HEK293 (cell line): ENCODE data around the gene WNT8B.

ENCODE experiments used
- OSR2 ChIP-seq: fragments of 450-650 bp; formaldehyde crosslinking; IDR thresholded peaks from 2 replicates; pipeline ENCODE4 v1.5.1; 2016; ENCODE audit warnings: missing biosample characterization, missing genetic modification characterization
- REPIN1 ChIP-seq: fragments of 450-650 bp; formaldehyde crosslinking; IDR thresholded peaks from 2 replicates; pipeline ENCODE4 v1.5.1; 2017; ENCODE audit warnings: missing biosample characterization, missing genetic modification characterization, low read depth
- ZBTB11 ChIP-seq: fragments of 450-650 bp; formaldehyde crosslinking; conservative IDR thresholded peaks from 2 replicates; pipeline ENCODE4 v1.5.1; 2016; ENCODE audit warnings: low read depth, missing biosample characterization, missing genetic modification characterization
- ZBTB44 ChIP-seq: fragments of 450-650 bp; IDR thresholded peaks from 2 replicates; pipeline ENCODE4 v1.5.1; 2018; ENCODE audit warnings: missing biosample characterization, mild to moderate bottlenecking, missing genetic modification characterization
- ZBTB6 ChIP-seq: fragments of 450-650 bp; formaldehyde crosslinking; IDR thresholded peaks from 2 replicates; pipeline ENCODE4 v1.5.1; 2017; ENCODE audit warnings: missing biosample characterization, missing genetic modification characterization
- ZNF146 ChIP-seq: fragments of 450-650 bp; formaldehyde crosslinking; IDR thresholded peaks from 2 replicates; pipeline ENCODE4 v1.5.1; 2016; ENCODE audit warnings: missing biosample characterization, missing genetic modification characterization
- ZNF18 ChIP-seq: fragments of 450-650 bp; formaldehyde crosslinking; IDR thresholded peaks from 2 replicates; pipeline ENCODE4 v1.5.1; 2016; ENCODE audit warnings: missing biosample characterization, missing genetic modification characterization
- ZNF23 ChIP-seq: fragments of 450-650 bp; formaldehyde crosslinking; IDR thresholded peaks from 2 replicates; pipeline ENCODE4 v1.5.1; 2016; ENCODE audit warnings: missing biosample characterization, missing genetic modification characterization, borderline replicate concordance
- ZNF239 ChIP-seq: fragments of 450-650 bp; formaldehyde crosslinking; IDR thresholded peaks from 2 replicates; pipeline ENCODE4 v1.5.1; 2016; ENCODE audit warnings: missing biosample characterization, missing genetic modification characterization
- ZNF302 ChIP-seq: fragments of 450-650 bp; formaldehyde crosslinking; IDR thresholded peaks from 2 replicates; pipeline ENCODE4 v1.5.1; 2016; ENCODE audit warnings: missing biosample characterization, missing genetic modification characterization, low read depth
- ZNF354C ChIP-seq: fragments of 450-650 bp; formaldehyde crosslinking; IDR thresholded peaks from 2 replicates; pipeline ENCODE4 v1.5.1; 2016; ENCODE audit warnings: missing biosample characterization, missing genetic modification characterization, low read depth, borderline replicate concordance
- ZNF561 ChIP-seq: fragments of 450-650 bp; IDR thresholded peaks from 2 replicates; pipeline ENCODE4 v1.5.1; 2018; ENCODE audit warnings: missing biosample characterization, missing genetic modification characterization, borderline replicate concordance
- ZNF585B ChIP-seq: fragments of 450-650 bp; formaldehyde crosslinking; IDR thresholded peaks from 2 replicates; pipeline ENCODE4 v1.5.1; 2016; ENCODE audit warnings: missing biosample characterization, missing genetic modification characterization
- ZNF645 ChIP-seq: fragments of 450-650 bp; formaldehyde crosslinking; IDR thresholded peaks from 2 replicates; pipeline ENCODE4; 2016; ENCODE audit warnings: missing biosample characterization, missing genetic modification characterization
- ZNF76 ChIP-seq: fragments of 450-650 bp; formaldehyde crosslinking; IDR thresholded peaks from 2 replicates; pipeline ENCODE4; 2016; ENCODE audit warnings: low read depth, missing biosample characterization, missing genetic modification characterization, borderline replicate concordance
- ZSCAN18 ChIP-seq: fragments of 450-650 bp; formaldehyde crosslinking; IDR thresholded peaks from 2 replicates; pipeline ENCODE4 v1.5.1; 2016; ENCODE audit warnings: missing biosample characterization, missing genetic modification characterization
- ZSCAN30 ChIP-seq: fragments of 450-650 bp; IDR thresholded peaks from 2 replicates; pipeline ENCODE4 v1.5.1; 2018; ENCODE audit warnings: missing biosample characterization, mild to moderate bottlenecking, missing genetic modification characterization, moderate library complexity
- ZXDB ChIP-seq: fragments of 450-650 bp; formaldehyde crosslinking; IDR thresholded peaks from 2 replicates; pipeline ENCODE4 v1.5.1; 2016; ENCODE audit warnings: missing biosample characterization, missing genetic modification characterization

Gene WNT8B

GRCh38 chr10:100479037-100479436 is 16.2 kb downstream of the WNT8B start (continued):
- TF ChIP-seq ZNF561 = peak; percentile 80
- no peak for TF ChIP-seq ZBTB11 (tag by site-specific recombination)
- no peak for TF ChIP-seq ZNF239 (tag by site-specific recombination)
- no peak for TF ChIP-seq ZNF354C
- TF ChIP-seq ZNF302 = no peak
- no peak for TF ChIP-seq ZNF23 (tag by site-specific recombination)
- no peak for TF ChIP-seq ZNF585B (tag by site-specific recombination)
- TF ChIP-seq OSR2 (tag by site-specific recombination) = peak; percentile 77
- TF ChIP-seq ZNF76 (tag by site-specific recombination) = no peak
- 0 out of 2 replicates have a peak, but pooled peaks have one; percentile 17 for TF ChIP-seq ZSCAN30
- TF ChIP-seq REPIN1 = no peak
- TF ChIP-seq ZSCAN18 (tag by site-specific recombination) = no peak
- peak; percentile 61 for TF ChIP-seq ZNF18 (tag by site-specific recombination)
- no peak for TF ChIP-seq ZNF146
- TF ChIP-seq ZNF645 (tag by site-specific recombination) = no peak
- TF ChIP-seq ZXDB = peak; percentile 77
- TF ChIP-seq ZBTB6 (tag by site-specific recombination) = 0 out of 2 replicates have a peak, but pooled peaks have one; percentile 23
- TF ChIP-seq ZBTB44 (tag by site-specific recombination) = peak; percentile 57; the same call in 1 of the 2 replicates
